ENCODE data around the gene VPS45.

The VPS45 gene

GRCh38 chr1:150076985-150077384 lies 9.4 kb downstream of the VPS45 start:
- CTCF ChIA-PET, result interaction anchor here (1.1 to 10.7 kb wide), 5 partner anchors 13 to 110 kb away, joined by 3 to 247 read pairs (median 5); no protein-coding TSS in a partner anchor
- no peak for DNase-seq (ENCODE audit: extremely low spot score)
- POLR2A ChIA-PET, result no interaction called here
- TF ChIP-seq, protein P1, sequence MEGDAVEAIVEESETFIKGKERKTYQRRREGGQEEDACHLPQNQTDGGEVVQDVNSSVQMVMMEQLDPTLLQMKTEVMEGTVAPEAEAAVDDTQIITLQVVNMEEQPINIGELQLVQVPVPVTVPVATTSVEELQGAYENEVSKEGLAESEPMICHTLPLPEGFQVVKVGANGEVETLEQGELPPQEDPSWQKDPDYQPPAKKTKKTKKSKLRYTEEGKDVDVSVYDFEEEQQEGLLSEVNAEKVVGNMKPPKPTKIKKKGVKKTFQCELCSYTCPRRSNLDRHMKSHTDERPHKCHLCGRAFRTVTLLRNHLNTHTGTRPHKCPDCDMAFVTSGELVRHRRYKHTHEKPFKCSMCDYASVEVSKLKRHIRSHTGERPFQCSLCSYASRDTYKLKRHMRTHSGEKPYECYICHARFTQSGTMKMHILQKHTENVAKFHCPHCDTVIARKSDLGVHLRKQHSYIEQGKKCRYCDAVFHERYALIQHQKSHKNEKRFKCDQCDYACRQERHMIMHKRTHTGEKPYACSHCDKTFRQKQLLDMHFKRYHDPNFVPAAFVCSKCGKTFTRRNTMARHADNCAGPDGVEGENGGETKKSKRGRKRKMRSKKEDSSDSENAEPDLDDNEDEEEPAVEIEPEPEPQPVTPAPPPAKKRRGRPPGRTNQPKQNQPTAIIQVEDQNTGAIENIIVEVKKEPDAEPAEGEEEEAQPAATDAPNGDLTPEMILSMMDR (IDR thresholded peaks at IDR 0.05; ENCODE audit: control extremely low read depth, extremely low read depth, low read depth, missing control alignments), result no peak

GRCh38 chr1:150080784-150081183 lies 13.2 kb downstream of the VPS45 start:
- ChIA-PET POLR2A (no interaction called here), CTCF (interaction anchor here (1.6 to 10.7 kb wide), 2 partner anchors 86 to 106 kb away, joined by 3 to 247 read pairs; no protein-coding TSS in a partner anchor)

DNA sequence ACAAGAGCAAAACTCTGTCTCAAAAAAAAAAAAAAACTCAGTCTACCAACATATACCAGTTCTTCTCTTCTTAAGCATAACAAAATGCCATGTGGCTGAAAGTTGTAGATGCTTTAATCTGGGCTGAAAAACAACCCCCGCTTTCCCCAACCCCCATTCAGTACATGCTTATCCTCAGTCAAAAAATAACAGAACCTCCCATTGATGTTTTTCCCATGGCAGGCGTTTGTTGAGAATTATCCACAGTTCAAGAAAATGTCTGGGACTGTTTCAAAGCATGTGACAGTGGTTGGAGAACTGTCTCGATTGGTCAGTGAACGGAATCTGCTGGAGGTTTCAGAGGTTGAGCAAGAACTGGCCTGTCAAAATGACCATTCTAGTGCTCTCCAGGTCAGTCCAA lies 14.9 kb downstream of the VPS45 start:
- ChIA-PET POLR2A (no interaction called here), CTCF (interaction anchor here (0.8 kb wide), 1 partner anchor 20 kb away, joined by 3 read pairs; no protein-coding TSS in a partner anchor)
- TF ChIP-seq, protein P1 (IDR thresholded peaks at IDR 0.05; ENCODE audit: control extremely low read depth, extremely low read depth, low read depth, missing control alignments), result no peak

More at GRCh38 chr1:150080784-150081183, 13.2 kb downstream of the VPS45 start:
- no peak for DNase-seq (ENCODE audit: extremely low spot score)
- TF ChIP-seq, protein P1 (IDR thresholded peaks at IDR 0.05; ENCODE audit: control extremely low read depth, extremely low read depth, low read depth, missing control alignments), result no peak

DNA sequence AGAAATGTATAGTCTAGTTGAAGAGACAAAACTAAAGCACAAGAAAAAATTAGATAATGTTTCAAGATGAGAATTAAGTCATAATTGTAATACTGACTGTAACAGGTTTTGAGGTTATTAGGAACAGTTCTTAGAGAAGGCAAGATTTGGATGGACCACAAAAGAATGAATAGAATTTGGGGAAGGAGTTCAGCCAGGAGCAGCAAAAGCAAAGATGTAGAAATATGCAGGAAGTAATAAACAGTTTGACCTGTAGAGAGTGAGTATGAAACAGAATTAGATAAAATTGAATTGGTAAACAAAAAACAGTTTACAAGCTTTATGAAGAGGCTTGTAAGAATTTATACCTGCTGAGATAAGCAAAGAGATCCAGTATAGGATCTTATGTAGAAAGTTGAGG lies 16.3 kb downstream of the VPS45 start:
- ChIA-PET POLR2A (no interaction called here), CTCF (no interaction called here)
- TF ChIP-seq, protein P1 (IDR thresholded peaks at IDR 0.05; ENCODE audit: control extremely low read depth, extremely low read depth, low read depth, missing control alignments), result no peak
- DNase-seq (ENCODE audit: extremely low spot score), result no peak

More for the DNA sequence above, 14.9 kb downstream of the VPS45 start:
- DNase-seq (ENCODE audit: extremely low spot score), result no peak

- CTCF ChIA-PET, result interaction anchor here (0.9 to 1.2 kb wide), 2 partner anchors 12 to 102 kb away, joined by 3 to 7 read pairs; no protein-coding TSS in a partner anchor
- no peak for DNase-seq (ENCODE audit: extremely low spot score)
- TF ChIP-seq, protein P1 (IDR thresholded peaks at IDR 0.05; ENCODE audit: control extremely low read depth, extremely low read depth, low read depth, missing control alignments), result no peak
- POLR2A ChIA-PET, result no interaction called here
Measured at GRCh38 chr1:150085406-150085805, 17.8 kb downstream of the VPS45 start.

- CTCF ChIA-PET, result interaction anchor here (1.2 to 1.3 kb wide), 2 partner anchors 82 to 127 kb away, joined by 3 read pairs; no protein-coding TSS in a partner anchor
- TF ChIP-seq, protein P1 (IDR thresholded peaks at IDR 0.05; ENCODE audit: control extremely low read depth, extremely low read depth, low read depth, missing control alignments), result no peak
- POLR2A ChIA-PET, result no interaction called here
- DNase-seq (ENCODE audit: extremely low spot score), result no peak
Measured at GRCh38 chr1:150087415-150087814, 19.8 kb downstream of the VPS45 start.

Data from GM10248 (cell line).